Omental fat pad (tissue), 4 donors: ENCODE data around the gene ACAA2. TPM values are rescaled to one million over a fixed set of nuclear protein-coding genes. Genes with fewer than 3 reads are reported as not detected.
"Not testable (repeated sequence)": the region's sequence is repeated elsewhere in the genome, so short reads cannot be mapped to it uniquely, and the experiment has no call there.

Source experiments
- ATAC-seq: fragments of 150-250 bp; one replicate; pipeline ENCODE4 v1.9.1; 2016; ENCODE audit warnings: mild to moderate bottlenecking, moderate library complexity; ENCODE audit not compliant: low FRiP score
- DNase-seq: peaks from one replicate; pipeline ENCODE4 v3.0.0-alpha.2; 2019; ENCODE audit warnings: low spot score
- total RNA-seq, 4 donors: library from RNA; depleted of rRNA; stranded (reverse); fragments of >200 nt; gene quantifications; one replicate each; pipeline ENCODE4 v1.1.0, GENCODE V29; 2016
- TF ChIP-seq, protein P1 (sequence below), 3 donors: fragments of 450-650 bp; IDR thresholded peaks; one replicate each; pipeline ENCODE4 v1.5.1; 2016 to 2017; ENCODE audit warnings: antibody characterized with exemption in 3 of 3, mild to moderate bottlenecking in 3 of 3, moderate library complexity in 2 of 3

The ACAA2 gene
- total RNA-seq, 4 donors from 2014 or later = 86.4 to 167 (median 112) TPM

GRCh38 chr18:49812286-49813068 is 856 bp downstream of the ACAA2 start:
- ATAC-seq (no peak), DNase-seq (no peak)
- TF ChIP-seq, protein P1, sequence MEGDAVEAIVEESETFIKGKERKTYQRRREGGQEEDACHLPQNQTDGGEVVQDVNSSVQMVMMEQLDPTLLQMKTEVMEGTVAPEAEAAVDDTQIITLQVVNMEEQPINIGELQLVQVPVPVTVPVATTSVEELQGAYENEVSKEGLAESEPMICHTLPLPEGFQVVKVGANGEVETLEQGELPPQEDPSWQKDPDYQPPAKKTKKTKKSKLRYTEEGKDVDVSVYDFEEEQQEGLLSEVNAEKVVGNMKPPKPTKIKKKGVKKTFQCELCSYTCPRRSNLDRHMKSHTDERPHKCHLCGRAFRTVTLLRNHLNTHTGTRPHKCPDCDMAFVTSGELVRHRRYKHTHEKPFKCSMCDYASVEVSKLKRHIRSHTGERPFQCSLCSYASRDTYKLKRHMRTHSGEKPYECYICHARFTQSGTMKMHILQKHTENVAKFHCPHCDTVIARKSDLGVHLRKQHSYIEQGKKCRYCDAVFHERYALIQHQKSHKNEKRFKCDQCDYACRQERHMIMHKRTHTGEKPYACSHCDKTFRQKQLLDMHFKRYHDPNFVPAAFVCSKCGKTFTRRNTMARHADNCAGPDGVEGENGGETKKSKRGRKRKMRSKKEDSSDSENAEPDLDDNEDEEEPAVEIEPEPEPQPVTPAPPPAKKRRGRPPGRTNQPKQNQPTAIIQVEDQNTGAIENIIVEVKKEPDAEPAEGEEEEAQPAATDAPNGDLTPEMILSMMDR (IDR thresholded peaks at IDR 0.05) = no peak

- no peak for ATAC-seq
Measured at GRCh38 chr18:49811151-49811938, 2.0 kb downstream of the ACAA2 start.

GRCh38 chr18:49808553-49809191 is 4.7 kb downstream of the ACAA2 start:
- DNase-seq = not testable (repeated sequence)

More at GRCh38 chr18:49811151-49811938, 2.0 kb downstream of the ACAA2 start:
- no peak for DNase-seq
- TF ChIP-seq, protein P1 (IDR thresholded peaks at IDR 0.05) = no peak

DNA sequence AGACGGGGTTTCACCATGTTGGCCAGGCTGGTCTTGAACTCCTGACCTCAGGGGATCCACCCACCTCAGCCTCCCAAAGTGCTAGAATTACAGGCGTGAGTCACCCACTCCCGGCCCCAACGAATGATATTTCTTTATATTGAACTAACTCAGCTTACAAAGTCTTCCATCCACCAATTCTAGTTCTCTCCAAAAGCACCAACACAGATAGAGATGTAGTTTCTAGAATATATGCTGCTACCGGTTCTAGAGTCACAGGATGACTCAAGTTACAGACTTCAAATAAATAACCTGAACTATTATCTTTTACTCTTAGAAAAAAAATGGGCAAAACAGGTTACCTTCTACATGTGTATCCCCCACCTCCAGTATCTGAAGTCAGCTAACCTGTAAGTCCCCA is 9.2 kb downstream of the ACAA2 start:
- ATAC-seq (no peak), DNase-seq (no peak)
- TF ChIP-seq, protein P1 (IDR thresholded peaks at IDR 0.05) = no peak

More at GRCh38 chr18:49808553-49809191, 4.7 kb downstream of the ACAA2 start:
- not testable (repeated sequence) for ATAC-seq

- TF ChIP-seq, protein P1 (IDR thresholded peaks at IDR 0.05) = no peak
- no peak for DNase-seq
- no peak for ATAC-seq
Measured at GRCh38 chr18:49802623-49803022, 10.7 kb downstream of the ACAA2 start.

DNA sequence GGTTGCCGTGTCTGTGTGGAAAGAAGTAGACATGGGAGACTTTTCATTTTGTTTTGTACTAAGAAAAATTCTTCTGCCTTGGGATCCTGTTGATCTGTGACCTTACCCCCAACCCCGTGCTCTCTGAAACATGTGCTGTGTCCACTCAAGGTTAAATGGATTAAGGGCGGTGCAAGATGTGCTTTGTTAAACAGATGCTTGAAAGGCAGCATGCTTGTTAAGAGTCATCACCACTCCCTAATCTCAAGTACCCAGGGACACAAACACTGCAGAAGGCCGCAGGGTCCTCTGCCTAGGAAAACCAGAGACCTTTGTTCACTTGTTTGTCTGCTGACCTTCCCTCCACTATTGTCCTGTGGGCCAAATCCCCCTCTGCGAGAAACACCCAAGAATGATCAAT is 12.8 kb downstream of the ACAA2 start:
- not testable (repeated sequence) for ATAC-seq, DNase-seq

DNA sequence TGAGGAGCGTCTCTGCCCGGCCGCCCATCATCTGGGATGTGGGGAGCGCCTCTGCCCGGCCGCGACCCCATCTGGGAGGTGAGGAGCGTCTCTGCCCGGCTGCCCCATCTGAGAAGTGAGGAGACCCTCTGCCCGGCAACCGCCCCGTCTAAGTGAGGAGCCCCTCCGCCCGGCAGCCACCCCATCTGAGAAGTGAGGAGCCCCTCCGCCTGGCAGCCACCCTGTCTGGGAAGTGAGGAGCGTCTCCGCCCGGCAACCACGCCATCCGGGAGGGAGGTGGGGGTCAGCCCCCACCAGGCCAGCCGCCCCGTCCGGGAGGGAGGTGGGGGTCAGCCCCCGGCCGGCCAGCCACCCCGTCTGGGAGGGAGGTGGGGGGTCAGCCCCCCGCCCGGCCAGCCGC is 13.5 kb downstream of the ACAA2 start:
- ATAC-seq, DNase-seq: not testable (repeated sequence)

DNA sequence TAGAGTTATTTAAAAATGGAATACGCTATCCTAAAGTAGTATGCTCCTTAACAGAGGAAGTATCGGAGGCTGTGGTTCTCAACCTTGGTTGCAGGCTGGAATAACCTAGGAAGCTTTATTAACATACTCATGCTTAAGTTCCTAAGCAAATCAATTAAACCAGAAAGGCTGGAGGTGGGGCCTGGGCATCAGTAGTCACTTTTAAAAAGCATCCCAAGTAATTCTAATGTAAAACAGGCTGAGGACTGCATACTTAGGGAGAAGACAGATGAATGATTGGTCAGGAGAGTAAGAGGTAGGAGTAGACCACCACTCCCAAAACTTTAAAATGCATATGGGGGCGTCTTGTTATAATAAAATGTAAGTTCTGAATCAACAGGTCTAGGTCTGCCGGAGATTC is 15.3 kb downstream of the ACAA2 start:
- DNase-seq = no peak
- TF ChIP-seq, protein P1 (IDR thresholded peaks at IDR 0.05) = no peak
- no peak for ATAC-seq
